Colon (tissue), 2 donors: ENCODE results near the gene MAD1L1.
"Not testable (repeated sequence)": the region's sequence is repeated elsewhere in the genome, so short reads cannot be mapped to it uniquely, and the experiment has no call there.

ENCODE experiments used
- FAIRE-seq: peaks from 2 replicates; lab custom pipeline; 2012; peaks lifted over from hg19 to GRCh38; lab: Jason Lieb, UNC
- donor health status: control.
- donor health status: control.

The MAD1L1 gene

DNA sequence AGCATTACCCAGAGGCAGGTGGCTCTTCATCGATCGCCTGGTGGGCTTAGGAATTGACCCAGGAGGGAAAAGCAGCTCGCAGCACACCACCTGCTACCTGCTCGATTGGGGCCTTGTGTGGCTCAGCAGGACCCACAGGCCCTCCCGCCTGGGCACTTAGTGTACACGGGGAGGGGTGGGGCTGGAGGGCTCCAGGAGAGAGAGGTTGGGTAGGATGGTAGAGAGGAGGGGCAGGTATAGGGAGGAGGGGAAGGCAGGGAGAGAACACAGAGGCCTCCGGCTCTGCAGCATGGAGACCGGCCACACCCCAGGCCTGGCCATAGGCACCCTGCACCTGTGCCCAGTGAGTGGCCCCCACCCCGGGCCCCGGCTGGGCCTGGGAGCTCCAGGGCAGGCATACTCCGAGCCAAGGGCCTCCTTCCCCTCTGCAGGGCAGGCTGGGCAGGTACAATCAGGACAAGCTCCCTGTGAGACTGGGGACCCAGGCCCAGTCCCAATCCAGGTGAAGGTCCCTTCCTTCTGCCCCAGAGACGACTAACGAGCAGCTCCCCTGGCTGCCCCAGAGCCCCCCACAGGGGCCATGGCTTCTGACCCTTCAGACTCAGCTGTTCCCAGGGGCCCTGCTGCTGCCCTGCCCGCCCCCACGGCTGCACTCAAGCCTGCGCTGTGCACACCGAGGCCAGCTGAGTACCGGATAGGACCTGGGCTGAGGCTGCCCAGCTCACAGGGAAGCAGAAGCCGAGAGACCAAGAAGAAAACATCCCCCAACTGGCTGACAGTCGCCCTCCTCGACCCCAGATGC lies 358.0 kb downstream of the MAD1L1 start:
- not testable (repeated sequence) for FAIRE-seq

DNA sequence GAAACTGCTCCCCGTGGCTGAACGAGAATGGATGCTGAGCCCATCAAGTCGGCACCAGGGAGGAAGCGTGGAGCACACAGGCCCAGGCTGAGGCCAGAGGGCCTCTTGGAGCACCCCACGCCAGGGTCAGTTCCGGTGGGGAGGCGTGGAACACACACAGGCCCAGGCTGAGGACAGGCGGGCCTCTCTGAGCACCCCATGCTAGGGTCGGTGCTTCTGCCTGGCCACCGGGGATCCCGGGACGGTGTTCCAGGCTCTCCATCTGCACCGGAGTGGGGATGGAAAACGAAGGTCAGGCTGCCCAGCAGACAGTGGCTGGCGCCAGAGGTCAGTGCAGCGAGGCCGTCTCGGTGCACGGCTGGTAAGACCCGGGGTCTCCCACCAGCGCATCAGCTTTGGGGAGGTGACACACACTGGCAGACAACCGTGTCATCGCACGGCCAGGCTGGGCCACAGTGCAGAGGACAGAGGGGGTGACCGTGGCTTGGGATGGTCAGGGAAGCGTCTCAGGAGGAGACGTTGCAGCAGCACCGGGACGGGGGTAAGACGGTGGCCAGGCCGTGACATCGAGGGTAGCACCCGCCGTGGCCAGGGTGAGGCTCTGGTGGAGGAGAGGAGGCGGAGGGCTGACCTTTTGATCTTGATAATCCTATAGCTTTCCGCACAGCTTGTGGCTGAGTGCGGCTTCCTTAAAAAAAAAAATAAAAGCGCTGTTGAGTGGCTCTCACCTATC lies 358.7 kb downstream of the MAD1L1 start:
- no peak for FAIRE-seq

DNA sequence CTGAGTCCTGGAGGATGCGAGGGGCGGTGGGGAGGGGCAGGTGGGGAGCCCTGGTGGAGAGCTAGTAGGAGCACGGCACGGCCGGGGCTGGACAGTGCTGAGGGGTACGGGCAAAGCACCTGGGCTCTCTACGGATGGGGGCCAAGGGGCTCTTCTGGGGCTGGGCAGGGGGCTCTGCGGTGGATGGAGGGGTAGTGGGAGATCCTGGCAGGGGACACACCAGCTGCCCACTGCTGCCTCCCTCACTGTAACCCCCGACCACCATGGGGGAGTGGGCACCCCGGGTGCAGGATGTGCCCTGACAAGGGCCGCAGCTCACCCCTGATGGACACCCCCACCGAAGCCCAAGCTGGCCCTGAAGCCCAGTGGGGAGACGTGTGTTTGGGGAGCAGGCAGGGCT lies 359.3 kb downstream of the MAD1L1 start:
- no peak for FAIRE-seq

DNA sequence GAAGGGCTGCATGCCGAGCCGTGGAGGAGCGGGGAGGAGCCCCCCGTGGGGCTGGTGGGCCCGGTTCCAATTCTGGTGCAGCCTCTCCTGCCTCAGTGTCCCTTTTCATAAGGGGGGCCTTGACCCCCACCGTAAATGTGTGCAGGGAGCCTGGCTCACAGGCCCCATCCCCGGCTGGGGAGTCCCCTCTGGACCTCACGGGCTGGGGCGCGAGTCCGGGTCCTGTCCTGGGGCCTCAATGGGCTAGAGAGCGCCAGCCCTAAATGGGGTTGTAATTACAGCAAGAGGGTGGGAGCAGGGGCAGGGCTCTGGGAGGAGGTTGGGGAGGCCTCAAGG lies 359.7 kb downstream of the MAD1L1 start:
- no peak for FAIRE-seq

DNA sequence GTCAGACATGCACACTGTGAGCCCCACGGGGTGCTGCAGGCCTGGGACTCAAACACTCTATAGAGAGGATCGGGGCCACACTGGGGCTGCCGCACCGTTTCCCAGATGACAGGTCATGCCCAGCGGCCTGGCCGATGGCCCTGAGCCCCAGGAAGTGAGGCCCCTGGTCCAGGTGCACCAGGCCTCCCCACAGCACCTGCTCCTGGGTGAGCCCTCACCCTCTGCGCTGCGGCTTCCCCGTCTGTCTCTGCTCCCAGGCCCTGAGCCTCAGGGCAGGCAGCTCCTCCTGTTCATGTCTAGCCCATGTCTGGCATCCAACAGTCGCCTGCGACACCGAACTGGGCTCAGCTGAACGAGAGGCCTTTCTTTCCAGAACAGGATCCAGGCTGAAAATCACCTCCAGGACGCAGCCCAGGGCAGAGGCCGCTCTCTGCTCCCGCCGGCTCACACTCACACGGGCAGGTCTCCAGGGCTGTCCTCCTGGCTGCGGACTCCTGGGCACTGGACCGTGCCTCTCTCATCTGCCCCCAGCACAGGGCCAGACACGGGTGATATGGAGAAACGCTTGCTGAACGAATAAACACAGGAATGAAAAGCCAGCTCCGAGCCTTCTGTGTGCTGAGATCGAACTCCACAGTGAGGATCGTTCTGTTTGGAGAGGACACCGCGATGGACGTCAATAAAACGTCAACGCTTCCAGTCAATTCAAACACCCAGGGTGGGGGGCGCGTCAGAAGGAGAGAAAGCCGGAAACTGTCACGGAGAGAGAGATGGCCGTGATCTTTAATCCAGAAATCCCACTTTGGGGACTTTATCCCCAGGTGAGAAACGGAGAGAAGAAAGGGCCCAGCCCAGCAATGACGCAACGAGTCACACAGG lies 360.3 kb downstream of the MAD1L1 start:
- FAIRE-seq = no peak

DNA sequence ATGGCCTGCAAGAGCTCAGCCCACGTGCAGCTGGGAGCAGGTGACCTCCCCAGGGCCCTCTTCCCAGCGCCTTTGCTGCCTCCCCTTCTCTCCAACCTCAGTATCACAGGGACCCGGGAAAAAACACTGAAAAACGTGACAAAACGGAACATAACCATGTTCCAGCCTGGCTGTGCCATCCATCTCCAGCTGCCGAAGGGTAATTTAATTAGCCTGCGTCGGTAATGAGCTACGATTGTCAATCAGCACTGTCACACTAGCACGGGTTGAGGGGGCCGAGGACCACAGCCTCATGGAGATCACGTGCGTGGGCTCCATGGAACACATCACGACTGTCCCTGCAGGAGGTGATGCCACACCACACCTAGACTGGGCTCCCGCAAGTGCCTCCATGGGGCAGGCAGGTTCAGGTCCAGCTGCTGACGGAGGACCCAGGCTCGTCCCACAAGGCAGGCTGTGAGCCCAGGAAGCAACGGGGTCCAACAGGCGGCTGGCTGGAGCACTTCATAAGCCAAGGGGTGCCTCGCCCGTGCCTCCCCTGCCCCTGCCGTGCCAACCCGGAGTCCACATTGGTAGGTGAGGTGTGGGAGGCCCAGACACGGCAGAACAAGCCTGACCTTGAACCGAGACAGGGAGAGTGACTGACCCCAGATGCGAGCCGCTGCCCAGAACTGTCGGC lies 363.2 kb downstream of the MAD1L1 start:
- no peak for FAIRE-seq

DNA sequence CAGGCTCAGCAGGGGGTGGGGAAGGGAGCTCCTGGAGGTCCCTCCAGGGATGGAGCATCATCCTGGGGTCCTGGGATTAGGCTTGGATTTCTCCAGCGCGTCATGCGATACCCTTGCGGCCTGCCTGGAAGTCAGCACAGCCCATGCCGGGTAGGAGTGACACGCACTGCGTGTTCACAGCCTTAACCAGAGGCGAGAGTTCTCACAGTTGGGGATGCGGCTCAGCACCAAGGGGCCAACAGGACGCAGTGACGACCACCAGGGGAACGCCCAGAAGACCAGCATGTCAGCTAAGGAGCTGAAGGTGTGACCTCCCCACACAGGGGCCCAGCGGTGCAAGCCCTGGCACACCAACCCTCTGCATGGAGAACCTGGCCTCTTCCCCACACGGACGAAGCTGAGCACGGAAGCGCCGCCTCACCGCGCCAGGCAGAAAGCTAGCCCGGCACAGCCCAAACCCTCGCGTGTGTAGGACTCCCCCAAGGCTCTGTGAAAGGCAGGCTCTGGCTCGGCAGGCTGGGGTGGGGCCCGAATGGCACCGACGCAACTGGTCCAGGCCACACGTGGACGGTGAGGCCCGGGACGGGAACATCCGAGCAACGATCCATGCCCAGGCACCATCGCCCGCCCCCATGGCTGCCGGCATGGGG lies 364.1 kb downstream of the MAD1L1 start:
- FAIRE-seq = no peak

DNA sequence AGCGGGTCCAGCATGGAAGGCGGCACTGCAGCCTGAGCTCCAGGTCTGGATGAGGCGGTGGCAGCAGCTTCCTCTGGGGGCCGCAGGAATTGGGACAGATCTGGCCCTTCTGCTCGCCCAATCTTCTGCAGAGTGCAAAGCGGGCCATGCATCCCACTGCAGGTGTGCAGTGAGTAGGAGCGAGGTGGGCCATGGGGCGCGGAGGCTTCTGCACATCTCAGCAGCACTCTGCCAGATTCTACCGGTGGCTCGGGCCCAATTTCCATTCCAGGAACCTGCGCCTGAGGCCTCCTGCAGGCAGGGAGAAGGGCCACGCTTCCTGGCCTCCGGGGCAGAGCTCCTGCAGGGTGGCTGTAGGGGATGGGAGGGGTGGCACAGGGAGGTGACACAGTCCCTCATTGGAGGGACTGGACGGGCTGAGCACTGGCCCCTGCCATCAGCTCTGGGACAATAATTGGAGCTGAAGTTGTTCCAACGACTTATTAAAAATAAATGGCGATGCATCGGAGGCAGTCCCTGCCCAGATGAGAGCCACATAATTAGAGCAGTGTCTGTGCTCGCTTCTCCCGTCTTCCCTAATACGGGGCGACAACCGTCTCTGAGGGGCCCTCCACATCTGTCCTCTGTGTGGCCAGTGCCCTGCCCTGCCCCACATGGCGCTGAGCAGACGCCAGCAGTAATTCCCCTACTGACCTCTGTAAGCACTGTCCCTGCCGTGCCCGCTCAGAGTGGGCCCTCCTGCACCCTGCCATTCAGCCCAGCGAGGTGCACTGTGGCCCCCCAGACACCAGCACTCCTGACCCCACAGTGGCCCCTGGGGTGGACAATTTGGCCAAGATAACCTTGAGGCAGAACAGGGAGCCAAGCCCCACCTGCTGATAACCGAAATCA lies 365.1 kb downstream of the MAD1L1 start:
- FAIRE-seq = no peak

DNA sequence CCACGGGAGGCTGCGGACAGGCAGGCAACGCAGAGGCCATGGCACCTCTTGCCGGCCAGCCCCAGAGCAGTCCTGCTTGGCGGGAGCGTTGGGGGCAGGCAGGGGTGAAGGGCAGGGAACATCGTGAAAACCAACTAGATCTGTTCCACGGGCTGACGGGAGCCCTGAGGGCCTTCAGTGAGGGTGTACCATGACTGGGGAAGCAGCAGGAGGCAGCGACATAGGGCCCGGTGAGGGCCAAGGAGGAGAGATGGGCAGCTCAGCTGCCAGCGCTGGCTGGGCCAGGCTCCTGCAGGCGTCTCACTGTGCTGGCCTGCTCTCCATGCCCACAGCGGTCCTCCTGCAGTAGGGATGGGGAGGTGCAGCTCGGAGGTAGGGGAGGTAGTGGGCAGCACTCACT lies 366.1 kb downstream of the MAD1L1 start:
- no peak for FAIRE-seq

DNA sequence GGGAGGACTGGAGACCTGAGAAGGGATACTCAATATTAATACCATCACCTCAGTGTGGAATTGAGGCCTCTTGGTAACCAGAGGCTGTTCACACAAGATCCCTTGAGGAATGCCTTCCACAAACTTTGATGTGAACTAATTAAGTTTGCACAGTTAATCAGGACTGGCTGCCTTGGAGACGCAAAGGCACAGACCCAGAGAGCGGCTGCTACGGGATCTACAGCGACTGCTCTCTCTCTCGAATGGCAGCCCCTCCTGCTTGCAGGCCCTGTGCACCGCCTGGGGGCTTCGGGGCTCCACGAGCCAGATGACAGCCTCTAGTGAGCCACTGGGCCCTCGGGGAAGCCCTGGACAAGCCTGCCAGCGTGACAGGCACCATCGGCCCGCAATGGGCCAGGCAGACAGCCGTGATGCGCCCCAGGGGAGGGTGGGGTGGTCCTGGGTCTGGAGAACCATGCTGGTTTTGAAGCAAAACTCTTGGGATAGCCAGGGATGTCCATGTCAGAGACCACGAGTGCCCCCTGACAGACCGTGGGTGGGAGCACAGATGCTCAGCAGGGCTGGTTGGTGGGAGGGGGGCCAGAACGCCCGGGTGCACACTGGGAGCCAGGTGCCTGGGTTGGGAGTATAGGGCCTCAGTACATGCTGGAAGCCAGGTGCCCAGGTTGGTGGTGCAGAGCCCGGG lies 367.0 kb downstream of the MAD1L1 start:
- no peak for FAIRE-seq

DNA sequence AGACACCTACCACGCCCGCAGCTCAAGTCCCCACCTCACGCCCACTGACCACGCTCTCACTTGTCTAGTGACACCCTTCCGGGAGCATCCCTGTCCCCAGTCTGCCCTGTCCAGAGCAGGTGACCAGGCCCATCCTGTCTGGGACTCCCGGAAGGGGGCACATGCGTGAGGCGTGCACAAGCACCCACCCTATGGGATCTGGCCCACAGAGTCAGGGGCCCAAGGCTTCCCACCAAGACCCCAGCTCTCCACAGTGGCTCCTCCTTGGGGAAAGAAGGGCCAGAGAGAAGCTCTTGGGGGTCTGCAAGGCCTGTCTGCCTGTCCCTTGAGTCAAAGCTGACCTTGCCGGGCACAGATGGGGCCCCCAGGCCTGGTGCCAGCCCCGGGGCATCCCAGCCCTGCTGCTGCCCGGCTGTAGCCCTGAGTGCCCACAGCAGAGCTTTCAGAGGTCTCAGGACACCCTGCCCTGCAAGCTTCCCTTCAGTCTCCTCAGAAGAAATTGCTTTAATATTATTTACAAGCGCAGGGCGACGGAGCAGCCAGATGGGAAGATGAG lies 367.7 kb downstream of the MAD1L1 start:
- FAIRE-seq = no peak

DNA sequence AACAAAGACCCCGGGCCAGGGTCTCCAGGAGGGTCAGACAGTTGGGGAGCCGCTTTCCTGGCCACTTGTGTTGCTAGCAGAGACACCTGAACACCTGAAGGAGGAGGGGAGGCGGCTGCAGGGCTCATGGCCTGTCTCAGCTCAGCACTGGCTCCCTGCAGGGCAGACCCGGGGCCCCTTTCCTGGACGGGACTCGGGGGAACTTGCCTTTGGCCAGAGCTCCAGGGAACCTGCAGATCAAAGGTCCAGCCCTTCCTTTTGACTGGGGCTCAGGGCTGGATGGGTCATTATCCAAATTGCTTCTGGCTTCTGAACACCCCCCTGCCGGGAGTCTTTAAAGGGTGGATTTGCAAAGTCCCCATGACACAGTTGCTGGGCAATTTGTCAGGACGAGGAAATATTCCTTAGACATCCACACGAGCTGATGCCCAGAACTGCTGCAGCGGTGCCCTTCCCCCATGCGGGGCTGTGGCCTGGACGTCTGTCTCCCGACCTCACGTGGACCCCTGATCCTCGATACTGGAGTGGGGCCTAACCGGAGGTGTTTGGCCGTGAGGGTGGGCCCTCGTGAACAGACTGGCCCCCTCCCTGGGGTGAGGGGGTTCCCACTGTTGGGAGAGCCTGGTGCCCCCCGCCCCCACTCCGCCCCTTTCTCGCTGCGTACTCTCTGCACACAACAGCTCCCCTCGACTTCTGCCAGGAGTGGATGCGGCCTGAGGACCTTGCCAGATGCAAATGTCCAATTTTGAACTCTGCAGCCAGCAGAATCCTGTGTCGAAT lies 368.4 kb downstream of the MAD1L1 start:
- no peak for FAIRE-seq

DNA sequence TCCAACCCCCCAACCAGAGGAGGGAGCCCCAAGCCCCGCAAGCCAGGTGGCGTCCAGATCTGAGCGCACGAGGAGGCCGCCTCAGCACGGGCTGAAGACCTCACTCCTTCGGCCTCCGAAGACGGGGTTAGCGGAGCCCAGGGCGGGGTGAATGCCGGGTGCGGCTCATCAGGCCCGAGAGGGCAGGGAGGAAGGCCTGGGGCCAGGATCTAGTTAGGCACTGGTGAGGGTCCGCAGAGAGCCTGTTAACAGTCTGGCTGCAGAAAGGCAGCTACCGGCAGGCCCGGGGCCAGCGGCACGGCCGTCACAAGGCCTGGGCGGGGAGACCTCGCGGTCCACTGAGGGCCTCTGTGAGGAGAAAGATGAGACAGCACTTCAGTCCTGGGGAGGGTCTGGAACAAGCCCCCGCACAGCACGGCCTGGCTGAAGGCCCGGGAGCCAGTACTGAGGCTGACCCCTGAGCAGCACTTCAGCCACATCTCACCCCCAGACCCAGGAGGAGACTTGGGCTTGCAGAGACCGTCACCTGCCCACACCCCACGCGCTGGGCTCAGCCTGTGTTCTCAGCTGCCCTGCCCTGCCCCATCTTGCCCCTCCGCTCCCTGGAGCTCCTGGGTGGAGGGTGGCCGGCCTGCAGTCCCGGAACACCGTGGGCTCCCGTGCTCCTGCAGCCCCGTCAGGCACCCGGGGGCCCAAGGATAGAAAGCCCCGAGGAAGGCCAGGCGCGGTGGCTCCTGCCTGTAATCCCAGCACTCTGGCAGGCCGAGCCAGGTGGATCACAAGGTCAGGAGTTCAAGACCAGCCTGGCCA lies 369.4 kb downstream of the MAD1L1 start:
- FAIRE-seq = no peak

DNA sequence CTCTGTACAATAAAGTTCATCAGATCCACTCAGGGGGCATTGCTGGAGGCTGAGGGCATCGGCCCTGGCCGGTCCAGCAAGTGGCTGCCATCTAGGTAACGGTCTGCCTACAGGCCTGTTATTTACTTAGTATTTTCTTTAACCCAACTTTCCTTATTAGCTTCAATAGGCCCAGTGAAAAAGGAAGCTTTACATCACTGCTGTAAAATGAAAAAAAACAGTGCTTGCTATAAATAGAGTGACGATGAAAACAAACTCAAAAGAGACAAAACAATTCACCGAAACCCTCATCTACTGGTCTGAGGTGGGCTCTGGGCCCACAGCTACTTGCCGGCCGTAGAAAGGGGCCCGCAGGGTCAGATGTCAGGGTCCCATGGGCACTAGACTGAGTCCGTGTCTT lies 370.2 kb downstream of the MAD1L1 start:
- no peak for FAIRE-seq

DNA sequence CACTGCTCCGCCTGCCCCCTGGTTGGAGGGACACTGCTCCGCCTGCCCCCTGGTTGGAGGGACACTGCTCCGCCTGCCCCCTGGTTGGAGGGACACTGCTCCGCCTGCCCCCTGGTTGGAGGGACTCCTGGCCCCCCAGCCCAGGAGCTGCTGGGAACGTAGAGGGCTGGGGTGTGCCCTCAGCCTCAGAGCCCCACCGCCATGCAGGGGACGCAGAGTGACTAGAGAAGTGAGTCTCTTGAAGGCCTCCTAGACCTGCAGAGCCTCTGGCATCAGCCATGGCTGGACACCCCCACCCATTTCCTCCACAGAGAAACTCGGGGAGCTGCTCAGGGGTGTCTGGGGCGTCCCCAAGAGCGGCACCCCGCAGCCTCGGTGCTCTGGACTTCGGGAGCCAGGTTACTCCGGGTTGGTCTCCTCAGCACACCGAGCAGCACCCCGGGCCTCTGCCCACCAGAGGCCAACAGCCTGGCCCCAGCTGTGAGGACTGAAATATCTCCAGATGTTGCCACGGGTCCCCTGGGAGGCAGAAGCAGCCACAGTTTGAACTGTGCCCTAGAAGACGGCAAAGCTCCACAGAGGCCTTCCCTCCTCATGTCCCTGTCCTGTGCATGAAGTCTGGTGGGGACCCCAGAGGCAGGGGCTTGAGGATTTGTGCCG lies 370.8 kb downstream of the MAD1L1 start:
- no peak for FAIRE-seq

DNA sequence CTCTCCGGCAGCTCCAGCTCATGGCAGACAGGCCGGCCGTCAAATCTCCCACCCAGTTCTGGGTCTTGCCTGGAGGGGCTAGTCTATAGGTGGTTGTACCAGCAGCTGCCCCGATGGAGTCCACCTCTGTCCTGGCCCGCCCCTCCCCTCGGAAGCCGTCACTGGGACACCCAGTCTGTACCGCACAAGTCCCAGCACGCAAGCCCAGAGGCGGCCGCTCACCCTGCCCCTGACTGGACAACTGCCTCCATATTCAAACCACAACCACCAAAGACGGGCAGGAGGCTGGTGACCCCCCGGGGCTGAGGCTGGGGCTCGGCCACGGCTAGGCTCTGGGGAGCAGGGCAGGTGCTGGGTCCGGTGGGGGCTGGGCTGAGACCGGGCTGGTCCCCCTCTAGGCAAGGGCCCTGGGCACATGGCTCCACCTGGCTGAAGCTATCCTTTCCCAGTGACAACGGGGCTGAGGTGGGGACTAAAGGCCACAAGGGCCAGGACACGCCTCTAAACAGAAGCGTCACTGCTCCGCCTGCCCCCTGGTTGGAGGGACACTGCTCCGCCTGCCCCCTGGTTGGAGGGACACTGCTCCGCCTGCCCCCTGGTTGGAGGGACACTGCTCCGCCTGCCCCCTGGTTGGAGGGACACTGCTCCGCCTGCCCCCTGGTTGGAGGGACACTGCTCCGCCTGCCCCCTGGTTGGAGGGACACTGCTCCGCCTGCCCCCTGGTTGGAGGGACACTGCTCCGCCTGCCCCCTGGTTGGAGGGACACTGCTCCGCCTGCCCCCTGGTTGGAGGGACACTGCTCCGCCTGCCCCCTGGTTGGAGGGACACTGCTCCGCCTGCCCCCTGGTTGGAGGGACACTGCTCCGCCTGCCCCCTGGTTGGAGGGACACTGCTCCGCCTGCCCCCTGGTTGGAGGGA lies 371.6 kb downstream of the MAD1L1 start:
- not testable (repeated sequence) for FAIRE-seq
